GM12878 (cell line): Measurements from ENCODE around the gene PPP2R2D. TPM values are rescaled to one million over a fixed set of nuclear protein-coding genes. Genes with fewer than 3 reads are reported as not detected.

Source experiments
- ATAC-seq: fragments of 200-7000 bp; cut with Tn5 transposase; 3 replicates; pipeline ENCODE4 v1.9.1; 2020; ENCODE audit warnings: mild to moderate bottlenecking, moderate library complexity
- BruUV-seq: library from RNA; stranded (reverse); fragments of 400-500 nt; replicated peaks from 2 replicates; lab custom pipeline; 2021; lab: Mats Ljungman, UMichigan
- CTCF ChIA-PET: fragments of 300-600 bp; sonication (Branson Sonifier 250); formaldehyde crosslinking; extraction: SDS; loops from one replicate; lab custom pipeline; 2021; ENCODE audit warnings: inconsistent platforms; lab: Yijun Ruan, JAX
- POLR2A ChIA-PET: fragments of 350-600 bp; formaldehyde crosslinking; extraction: SDS; loops from one replicate; lab custom pipeline; 2021; ENCODE audit warnings: inconsistent platforms; lab: Charles Lee
- RAD21 ChIA-PET: fragments of 300-600 bp; sonication (Branson Sonifier 250); formaldehyde crosslinking; loops from one replicate; lab custom pipeline; 2023; ENCODE audit warnings: antibody characterized with exemption; ENCODE audit not compliant: unreplicated experiment; lab: Charles Lee
- SMC1A ChIA-PET: fragments of 300-600 bp; sonication (Branson Sonifier 250); formaldehyde crosslinking; loops from one replicate; lab custom pipeline; 2023; ENCODE audit not compliant: unreplicated experiment, uncharacterized antibody; lab: Charles Lee
- DNase-seq: peaks from one replicate; pipeline ENCODE4 v3.0.0-alpha.2; 2011; ENCODE audit warnings: low read depth, low spot score
- FAIRE-seq: peaks from 3 replicates; lab custom pipeline; 2011; peaks lifted over from hg19 to GRCh38; lab: Jason Lieb, UNC
- H2AFZ ChIP-seq: 2 replicates; pipeline ENCODE4 v1.6.0; 2011; ENCODE audit warnings: low read depth, low read length, control low read depth; ENCODE audit not compliant: control insufficient read depth
- H3K27ac ChIP-seq: 2 replicates; pipeline ENCODE4 v1.5.1; 2011; ENCODE audit warnings: control low read depth; ENCODE audit not compliant: control insufficient read depth, insufficient read depth
- H3K27me3 ChIP-seq, 2 experiments: replicated peaks in 1 of 2; 2 replicates each; pipeline versions ENCODE4 v1.6.0 to v1.6.1; 2011; ENCODE audit warnings: low read length in 1 of 2; ENCODE audit not compliant: control insufficient read depth in 2 of 2, insufficient read depth in 2 of 2
- H3K36me3 ChIP-seq, 2 experiments: 2 replicates each; pipeline ENCODE4 v1.5.1; 2011; ENCODE audit warnings: low read length in 1 of 2; ENCODE audit not compliant: control insufficient read depth in 2 of 2, insufficient read depth in 2 of 2
- H3K4me1 ChIP-seq: 2 replicates; pipeline ENCODE4 v1.6.1; 2011; ENCODE audit warnings: mild to moderate bottlenecking, low read length, moderate library complexity, mixed read lengths; ENCODE audit not compliant: control insufficient read depth, insufficient read depth
- H3K4me2 ChIP-seq: 2 replicates; pipeline ENCODE4 v1.6.0; 2011; ENCODE audit warnings: control low read depth; ENCODE audit not compliant: control insufficient read depth, insufficient read depth
- H3K4me3 ChIP-seq: fragments of 200-600 bp; sonication (generic); 2 replicates; pipeline ENCODE4 v1.5.1; 2016
- H3K79me2 ChIP-seq: 2 replicates; pipeline ENCODE4 v1.6.0; 2011; ENCODE audit warnings: low read length; ENCODE audit not compliant: control insufficient read depth, insufficient read depth
- H3K9ac ChIP-seq: 2 replicates; pipeline ENCODE4 v1.8.0; 2011; ENCODE audit warnings: low read length, control low read depth, mixed read lengths; ENCODE audit not compliant: control insufficient read depth, insufficient read depth
- H3K9me3 ChIP-seq: replicated peaks from 3 replicates; pipeline ENCODE4 v1.5.1; 2011; ENCODE audit warnings: mild to moderate bottlenecking, low read length; ENCODE audit not compliant: control insufficient read depth, insufficient read depth
- H4K20me1 ChIP-seq: 2 replicates; pipeline ENCODE4 v1.6.0; 2011; ENCODE audit not compliant: control insufficient read depth, insufficient read depth
- CHD1 ChIP-seq: IDR thresholded peaks from 2 replicates; pipeline ENCODE4 v1.6.1; 2012; ENCODE audit warnings: low read depth, low read length, improper control_type of control experiment
- FOXK2 ChIP-seq: fragments of 450-650 bp; IDR thresholded peaks from 2 replicates; pipeline ENCODE4 v1.6.1; 2017; ENCODE audit warnings: mild to moderate bottlenecking, moderate library complexity
- HDAC6 ChIP-seq: fragments of 200-600 bp; sonication (generic); IDR thresholded peaks from one replicate; pipeline ENCODE4 v1.8.0; 2017; ENCODE audit warnings: antibody characterized with exemption; ENCODE audit not compliant: unreplicated experiment
- IKZF1 ChIP-seq: fragments of 450-650 bp; conservative IDR thresholded peaks from 2 replicates; pipeline ENCODE4 v1.6.1; 2017; ENCODE audit warnings: antibody characterized with exemption, mild to moderate bottlenecking
- LARP7 ChIP-seq: fragments of 450-650 bp; IDR thresholded peaks from 2 replicates; pipeline ENCODE4 v1.6.1; 2017; ENCODE audit warnings: mild to moderate bottlenecking
- MAX ChIP-seq: IDR thresholded peaks from 2 replicates; pipeline ENCODE4 v1.6.1; 2012; ENCODE audit warnings: low read depth, low read length, improper control_type of control experiment
- MLLT1 ChIP-seq: fragments of 450-650 bp; IDR thresholded peaks from 2 replicates; pipeline ENCODE4 v1.6.1; 2016; ENCODE audit warnings: mild to moderate bottlenecking
- PKNOX1 ChIP-seq: fragments of 450-650 bp; IDR thresholded peaks from 2 replicates; pipeline ENCODE4 v1.6.1; 2016; ENCODE audit warnings: mild to moderate bottlenecking
- RAD51 ChIP-seq: fragments of 450-650 bp; IDR thresholded peaks from 2 replicates; pipeline ENCODE4 v1.6.1; 2016; ENCODE audit warnings: moderate library complexity, mild to moderate bottlenecking, inconsistent platforms
- SKIL ChIP-seq: fragments of 450-650 bp; IDR thresholded peaks from 2 replicates; pipeline ENCODE4 v1.6.1; 2017; ENCODE audit warnings: mild to moderate bottlenecking, low read depth, inconsistent platforms; ENCODE audit not compliant: poor library complexity, severe bottlenecking
- SMARCA5 ChIP-seq: fragments of 450-650 bp; IDR thresholded peaks from 2 replicates; pipeline ENCODE4 v1.6.1; 2017; ENCODE audit warnings: mild to moderate bottlenecking
- SUZ12 ChIP-seq: fragments of 200-600 bp; sonication (generic); IDR thresholded peaks from one replicate; pipeline ENCODE4 v1.6.1; 2018; ENCODE audit warnings: antibody characterized with exemption, mild to moderate bottlenecking; ENCODE audit not compliant: unreplicated experiment
- ZNF24 ChIP-seq: fragments of 450-650 bp; IDR thresholded peaks from 2 replicates; pipeline ENCODE4 v1.6.1; 2017; ENCODE audit warnings: antibody characterized with exemption, mild to moderate bottlenecking
- WGBS: methylation state at CpG from one replicate; pipeline ENCODE4 v1.1.6; 2016; ENCODE audit warnings: low lambda C conversion rate; ENCODE audit not compliant: insufficient replicate concordance, insufficient coverage; ENCODE audit errors: missing lambda C conversion rate; 5-methylcytosine and 5-hydroxymethylcytosine counted together
- in situ Hi-C: fragments of 300-500 bp; cut with MboI; formaldehyde crosslinking; loops from 9 replicates; pipeline ENCODE4 v1.14.3; 2018; ENCODE audit warnings: mixed read lengths
- intact Hi-C: fragments of 100-400 bp; cut with micrococcal nuclease; formaldehyde crosslinking; loops from one replicate; pipeline ENCODE4 v1.14.2; 2022; ENCODE audit not compliant: unreplicated experiment
- polyA plus RNA-seq, 11 experiments: library from polyadenylated mRNA; depleted of rRNA in 4 of 11; unstranded in 6 of 11; stranded (reverse) in 5 of 11; fragments of >200 nt; fragmentation: Nextera tagmentation in 4 of 11; fragmentation: Illumina TruSeq in 1 of 11; extraction: Ambion mirVana in 4 of 11; extraction: Trizol in 1 of 11; gene quantifications; 1 replicate in 1 of 11; 2 replicates in 10 of 11; pipeline versions ENCODE4 v1.2.1 to v1.2.3, GENCODE V29; 2011 to 2016; ENCODE audit warnings: inconsistent platforms in 2 of 11, missing spikeins in 2 of 11, low read depth in 1 of 11
- total RNA-seq, 4 experiments: library from RNA; depleted of rRNA in 3 of 4; stranded (reverse); fragments of >200 nt in 3 of 4; fragmentation: Illumina TruSeq in 1 of 4; extraction: Trizol in 1 of 4; gene quantifications; 2 replicates each; pipeline versions ENCODE4 v1.2.1 to v1.2.3, GENCODE V29; 2013 to 2021

Gene PPP2R2D
- total and polyA plus RNA-seq, 10 of the 15 experiments (the other 5 are each of a cell fraction or from before 2014, with no cell fraction given): 2.8 to 41.9 (median 21.8) TPM

GRCh38 chr10:131925716-131926115 is 24.9 kb downstream of the PPP2R2D start:
- Histone ChIP-seq H3K4me3 (no peak overlapping the region), H3K79me2 (peaks cover 75% of the 10 kb centered on the region), H3K36me3 (peaks cover 2 to 5% of the 10 kb centered on the region in 2 experiments; a peak in 3 of 4 replicates), H3K27me3 (no peaks in the 10 kb centered on the region), H4K20me1 (peaks cover 4% of the 10 kb centered on the region; the same call in 1 of the 2 replicates), H3K9ac (no peak overlapping the region), H2AFZ (no peak overlapping the region), H3K9me3 (peaks cover 7% of the 10 kb centered on the region), H3K4me2 (no peak overlapping the region), H3K4me1 (peaks cover 25% of the 10 kb centered on the region), H3K27ac (no peak overlapping the region)
- in situ Hi-C loops (no loop called here), intact Hi-C loops (no loop called here)
- TF ChIP-seq MAX (no peak), FOXK2 (no peak), SKIL (no peak), HDAC6 (no peak), SMARCA5 (no peak), IKZF1 (no peak), LARP7 (no peak), CHD1 (no peak), SUZ12 (no peak), MLLT1 (no peak), RAD51 (no peak), ZNF24 (no peak), PKNOX1 (no peak)
- 98% methylated on average over 9 of the region's 9 CpGs for WGBS
- ATAC-seq (no peak), DNase-seq (no peak), FAIRE-seq (no peak)
- BruUV-seq: no TSS peak
- POLR2A ChIA-PET: no interaction called here
- SMC1A ChIA-PET: no interaction called here
- RAD21 ChIA-PET: no interaction called here
- CTCF ChIA-PET: no interaction called here
